Metanephros (tissue), 2 donors: Measurements from ENCODE around the gene KIZ. TPM values are rescaled to one million over a fixed set of nuclear protein-coding genes. Genes with fewer than 3 reads are reported as not detected.

ENCODE experiments used
- small RNA-seq: library from RNA; depleted of rRNA; stranded (forward); fragments of <200 nt; gene quantifications from one replicate; pipeline ENCODE3, GENCODE V24; 2014; ENCODE audit warnings: low replicate concordance
- total RNA-seq: library from RNA; depleted of rRNA; stranded (reverse); fragments of >200 nt; gene quantifications from one replicate; pipeline ENCODE4 v1.2.3, GENCODE V29; 2014

KIZ gene, protein sequence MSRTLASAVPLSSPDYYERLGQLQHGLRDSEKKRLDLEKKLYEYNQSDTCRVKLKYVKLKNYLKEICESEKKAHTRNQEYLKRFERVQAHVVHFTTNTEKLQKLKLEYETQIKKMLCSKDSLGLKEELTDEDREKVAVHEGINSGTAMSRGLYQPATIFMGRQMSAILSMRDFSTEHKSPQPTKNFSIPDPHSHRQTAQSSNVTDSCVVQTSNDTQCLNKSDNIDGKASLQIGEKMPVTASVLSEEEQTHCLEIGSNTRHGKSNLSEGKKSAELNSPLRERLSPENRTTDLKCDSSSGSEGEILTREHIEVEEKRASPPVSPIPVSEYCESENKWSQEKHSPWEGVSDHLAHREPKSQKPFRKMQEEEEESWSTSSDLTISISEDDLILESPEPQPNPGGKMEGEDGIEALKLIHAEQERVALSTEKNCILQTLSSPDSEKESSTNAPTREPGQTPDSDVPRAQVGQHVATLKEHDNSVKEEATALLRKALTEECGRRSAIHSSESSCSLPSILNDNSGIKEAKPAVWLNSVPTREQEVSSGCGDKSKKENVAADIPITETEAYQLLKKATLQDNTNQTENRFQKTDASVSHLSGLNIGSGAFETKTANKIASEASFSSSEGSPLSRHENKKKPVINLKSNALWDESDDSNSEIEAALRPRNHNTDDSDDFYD
- total RNA-seq = 19.0 TPM

DNA sequence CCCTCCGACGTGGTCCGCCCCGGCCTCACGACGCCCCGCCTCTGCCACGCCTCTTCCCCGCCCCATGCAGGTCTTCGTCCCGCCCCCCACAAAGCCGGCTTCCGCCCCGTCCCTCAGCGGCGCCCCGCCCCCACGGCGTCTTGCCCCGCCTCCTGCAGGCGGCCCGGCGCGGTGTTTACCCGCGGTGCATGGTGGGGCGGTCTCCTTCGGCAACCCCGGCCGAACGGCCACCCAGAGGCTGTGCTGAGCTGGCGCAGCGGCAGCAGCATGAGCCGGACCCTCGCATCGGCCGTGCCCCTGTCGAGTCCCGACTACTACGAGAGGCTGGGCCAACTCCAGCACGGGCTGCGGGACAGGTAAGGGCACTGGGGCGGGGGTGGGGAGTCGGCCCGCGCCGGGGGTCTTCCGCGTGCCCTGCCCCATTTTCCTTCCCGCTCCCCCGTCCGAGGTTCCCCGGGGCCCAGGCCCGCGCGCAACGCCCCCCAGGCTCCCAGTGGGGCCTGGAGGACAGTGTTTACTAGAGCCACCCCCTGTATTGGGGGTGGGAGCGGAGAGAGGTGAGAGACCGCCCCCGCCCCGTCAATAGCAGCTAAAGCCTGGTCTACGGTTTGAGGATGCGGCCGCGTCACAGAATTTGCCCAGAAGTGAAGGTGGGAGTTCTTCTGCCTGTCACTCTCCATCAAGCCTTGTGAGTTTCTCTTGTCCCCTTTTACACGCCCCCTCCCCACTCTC lies at the start of gene KIZ:
Gene KIZ, plus strand, starts transcription at position 234 of the 732 bp plus-strand sequence. Its CDS starts 34 bp downstream, at position 268.

DNA sequence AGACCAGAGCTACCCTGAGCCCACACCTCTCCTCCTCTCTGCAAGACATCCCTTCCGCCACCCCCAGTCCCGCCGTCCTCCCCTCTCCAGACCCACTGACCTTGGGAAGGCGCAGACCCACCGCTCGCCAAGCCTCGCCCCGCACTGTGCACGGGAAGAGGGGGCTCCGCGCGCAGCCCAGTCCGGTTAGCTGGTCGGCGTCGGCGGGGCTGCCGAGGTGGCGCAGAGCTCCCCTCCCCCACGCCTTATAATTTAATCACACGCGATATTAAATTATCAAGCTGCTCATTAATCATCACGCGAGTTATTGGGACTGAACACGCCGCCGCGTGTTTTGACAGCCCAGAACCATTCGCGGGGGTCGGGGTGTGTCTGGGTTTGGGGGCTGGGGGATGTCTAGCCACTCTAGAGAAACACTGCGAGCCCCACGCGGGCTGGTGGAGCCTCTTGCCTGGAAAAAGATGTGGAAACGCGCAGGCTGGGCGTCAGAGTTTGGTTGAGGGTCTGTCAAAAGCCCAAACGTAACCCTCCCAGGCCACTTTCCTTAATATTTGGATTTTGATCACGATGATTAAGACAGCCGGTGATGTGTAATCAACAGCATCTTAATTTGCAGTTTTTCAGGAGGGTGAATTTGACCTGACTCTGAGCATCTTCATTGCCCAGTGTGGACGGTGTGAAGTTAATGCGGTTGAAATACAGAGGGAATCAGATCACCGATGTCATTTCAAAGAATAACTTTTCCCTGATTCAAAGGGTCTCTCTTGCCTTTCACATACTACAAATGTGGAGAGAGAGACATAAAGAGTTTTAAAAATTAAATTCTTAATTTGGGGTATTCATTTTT lies 19.5 kb upstream of the KIZ start, which contains the start of gene LINC00237:
Gene LINC00237, minus strand, starts transcription at position 188 of the 847 bp plus-strand sequence.

Small RNA genes lying within 50 kb of the gene (small RNA-seq; reads per million reads assigned to genes)
- gene RNA5SP477 = not detected

Other genes with a start within 250 kb of the KIZ start
- gene LINC00237, start 19.7 kb upstream of the KIZ start, total RNA-seq = not detected
- gene XRN2, start 177.2 kb downstream of the KIZ start, total RNA-seq = 57.4 TPM